Right lobe of liver (tissue), 5 donors: Measurements from ENCODE around the gene GPR31. TPM values are rescaled to one million over a fixed set of nuclear protein-coding genes. Genes with fewer than 3 reads are reported as not detected.

Source experiments
- total RNA-seq, 6 experiments: library from RNA; depleted of rRNA in 2 of 6; stranded (reverse); fragments of >200 nt in 2 of 6; fragmentation: NEBNext Ultra II Directional in 3 of 6; extraction: Animal tissue kit (Norgen Biotek cat#: 25700) in 3 of 6; gene quantifications; one replicate each; pipeline versions ENCODE4 v1.1.0 to v1.2.4, GENCODE V29; 2016 to 2023
- donor health status: DM: no; HTN: no; CAD: no.
- donor health status: DM: no; HTN: no; CAD: no.
- donor health status: DM: no; HTN: yes; CAD: no.
- donor health status: DM: no; HTN: yes; CAD: no.

Gene GPR31
- total RNA-seq, 6 experiments from 2014 or later, result not detected

Other genes starting within 250 kb of the GPR31 start
- gene RNASET2, start 201.4 kb downstream of the GPR31 start, total RNA-seq, result 10 to 100 TPM; 21.7 to 48.4 (median 30.8) TPM
- 10 to 100 TPM; 11.7 to 23.5 (median 19.7) TPM for gene CEP43, start 158.6 kb downstream of the GPR31 start, total RNA-seq
- gene CCR6, start 34.9 kb downstream of the GPR31 start, total RNA-seq, result under 1 TPM in 3 of 6 experiments, not detected in 3; 0.06 to 0.58 (median 0.12) TPM
- gene UNC93A, start 133.3 kb upstream of the GPR31 start, total RNA-seq, result 10 to 100 TPM in 1 of 6 experiments, 1 to 10 TPM in 5; 1.4 to 15.8 (median 4.9) TPM
- not detected for gene TTLL2, start 167.1 kb upstream of the GPR31 start, total RNA-seq